ENCODE measurements around the gene ADAM30.

Gene ADAM30

GRCh38 chr1:119906927-119907652 lies 10.8 kb upstream of the ADAM30 start:
- no peak for DNase-seq

- no peak for DNase-seq
Observed at GRCh38 chr1:119903443-119903835, 7.1 kb upstream of the ADAM30 start.

- DNase-seq: no peak
Observed at GRCh38 chr1:119902775-119903442, 6.6 kb upstream of the ADAM30 start.

GRCh38 chr1:119898981-119899720 lies 2.8 kb upstream of the ADAM30 start:
- no peak for DNase-seq

- DNase-seq: no peak
Observed at GRCh38 chr1:119898530-119898929, 2.2 kb upstream of the ADAM30 start.

GRCh38 chr1:119895102-119895501 lies 1.2 kb downstream of the ADAM30 start:
- DNase-seq: no peak

GRCh38 chr1:119893827-119894700 lies 2.3 kb downstream of the ADAM30 start:
- DNase-seq: no peak

- no peak for DNase-seq
Observed at GRCh38 chr1:119893238-119893791, 3.0 kb downstream of the ADAM30 start.

- no peak for DNase-seq
Observed at GRCh38 chr1:119891386-119891785, 4.9 kb downstream of the ADAM30 start.

GRCh38 chr1:119888476-119888875 lies 7.8 kb downstream of the ADAM30 start:
- DNase-seq: no peak

GRCh38 chr1:119887427-119887826 lies 8.9 kb downstream of the ADAM30 start:
- no peak for DNase-seq

GRCh38 chr1:119885903-119886783 lies 10.2 kb downstream of the ADAM30 start:
- DNase-seq: peak; percentile 37

GRCh38 chr1:119884711-119885110 lies 11.6 kb downstream of the ADAM30 start:
- no peak for DNase-seq

- no peak for DNase-seq
Observed at GRCh38 chr1:119883826-119884225, 12.5 kb downstream of the ADAM30 start.

- DNase-seq: no peak
Observed at GRCh38 chr1:119882132-119883049, 13.9 kb downstream of the ADAM30 start.

- DNase-seq: no peak
Observed at GRCh38 chr1:119879510-119880434, 16.5 kb downstream of the ADAM30 start.

GRCh38 chr1:119878171-119878570 lies 18.1 kb downstream of the ADAM30 start:
- DNase-seq: no peak

GRCh38 chr1:119874186-119874585 lies 22.1 kb downstream of the ADAM30 start:
- no peak for DNase-seq
